Trophoblast cell (in vitro differentiated cells and primary cell): ENCODE measurements around the gene TMEM63B.

Source experiments
- DNase-seq, 2 donors: peaks; one replicate each; pipeline ENCODE4 v3.0.0-alpha.2; 2016
- H2AFZ ChIP-seq: 2 replicates; pipeline ENCODE4 v1.6.1; 2013; ENCODE audit warnings: low read length, moderate library complexity, mild to moderate bottlenecking; ENCODE audit not compliant: insufficient read depth, poor library complexity
- H2AK5ac ChIP-seq: 2 replicates; pipeline ENCODE4 v1.6.1; 2013; ENCODE audit warnings: mild to moderate bottlenecking, low read length
- H2BK120ac ChIP-seq: 2 replicates; pipeline ENCODE4 v1.6.1; 2013; ENCODE audit warnings: low read length, mild to moderate bottlenecking, moderate library complexity; ENCODE audit not compliant: insufficient read depth, poor library complexity
- H2BK12ac ChIP-seq: 2 replicates; pipeline ENCODE4 v1.6.1; 2013; ENCODE audit warnings: mild to moderate bottlenecking, low read length, moderate library complexity
- H2BK5ac ChIP-seq: 2 replicates; pipeline ENCODE4 v1.6.1; 2013; ENCODE audit warnings: low read length, low read depth, moderate library complexity, mild to moderate bottlenecking; ENCODE audit not compliant: poor library complexity
- H3K14ac ChIP-seq: 2 replicates; pipeline ENCODE4 v1.6.1; 2013; ENCODE audit warnings: mild to moderate bottlenecking, low read length
- H3K18ac ChIP-seq: 2 replicates; pipeline ENCODE4 v1.6.1; 2013; ENCODE audit warnings: mild to moderate bottlenecking, low read length
- H3K23ac ChIP-seq: 2 replicates; pipeline ENCODE4 v1.6.1; 2013; ENCODE audit warnings: low read length
- H3K27ac ChIP-seq: 2 replicates; pipeline ENCODE4 v1.5.1; 2013; ENCODE audit warnings: low read depth, mild to moderate bottlenecking, inconsistent platforms, low read length, moderate library complexity
- H3K27me3 ChIP-seq: 2 replicates; pipeline ENCODE4 v1.6.1; 2013; ENCODE audit warnings: inconsistent platforms, mild to moderate bottlenecking, low read length, moderate library complexity; ENCODE audit not compliant: insufficient read depth
- H3K36me3 ChIP-seq, 2 experiments: 1 replicate in 1 of 2; 2 replicates in 1 of 2; pipeline ENCODE4 v1.6.1; 2013; ENCODE audit warnings: low read length in 2 of 2, mild to moderate bottlenecking in 2 of 2, moderate library complexity in 1 of 2; ENCODE audit not compliant: insufficient read depth in 2 of 2, control insufficient read depth in 1 of 2
- H3K4ac ChIP-seq: 2 replicates; pipeline ENCODE4 v1.6.1; 2013; ENCODE audit warnings: low read depth, mild to moderate bottlenecking, low read length, moderate library complexity
- H3K4me1 ChIP-seq, 2 experiments: 1 replicate in 1 of 2; 2 replicates in 1 of 2; pipeline ENCODE4 v1.6.1; 2013; ENCODE audit warnings: low read length in 2 of 2, mild to moderate bottlenecking in 2 of 2, moderate library complexity in 1 of 2; ENCODE audit not compliant: insufficient read depth in 2 of 2, control insufficient read depth in 1 of 2
- H3K4me2 ChIP-seq: 2 replicates; pipeline ENCODE4 v1.6.1; 2013; ENCODE audit warnings: inconsistent platforms, mild to moderate bottlenecking, low read length, moderate library complexity
- H3K4me3 ChIP-seq: 2 replicates; pipeline ENCODE4 v1.5.1; 2013; ENCODE audit warnings: mild to moderate bottlenecking, low read depth, low read length, inconsistent platforms
- H3K79me1 ChIP-seq: one replicate; pipeline ENCODE4 v1.6.1; 2013; ENCODE audit warnings: low read length
- H3K79me2 ChIP-seq: 2 replicates; pipeline ENCODE4 v1.6.1; 2013; ENCODE audit warnings: low read length, mild to moderate bottlenecking; ENCODE audit not compliant: control insufficient read depth, insufficient read depth, poor library complexity
- H3K9ac ChIP-seq: 2 replicates; pipeline ENCODE4 v1.6.1; 2013; ENCODE audit warnings: mild to moderate bottlenecking, low read length
- H3K9me3 ChIP-seq: 2 replicates; pipeline ENCODE4 v1.6.1; 2013; ENCODE audit warnings: low read depth, mild to moderate bottlenecking, control low read depth, inconsistent platforms, low read length; ENCODE audit not compliant: insufficient read depth
- H4K12ac ChIP-seq: 2 replicates; pipeline ENCODE4 v1.6.1; 2013; ENCODE audit warnings: low read depth, mild to moderate bottlenecking, low read length, moderate library complexity
- H4K8ac ChIP-seq: 2 replicates; pipeline ENCODE4 v1.6.1; 2013; ENCODE audit warnings: low read depth, mild to moderate bottlenecking, low read length, moderate library complexity
- H4K91ac ChIP-seq: one replicate; pipeline ENCODE4 v1.6.1; 2013; ENCODE audit warnings: low read depth, mild to moderate bottlenecking, low read length, moderate library complexity
- WGBS: extraction: QIAGEN DNeasy Blood & Tissue Kit; methylation state at CpG from one replicate; pipeline ENCODE4 v1.1.7; 2013; ENCODE audit warnings: missing lambda C conversion rate; ENCODE audit not compliant: insufficient read length, insufficient coverage; ENCODE audit errors: extremely low coverage; 5-methylcytosine and 5-hydroxymethylcytosine counted together

Gene TMEM63B

GRCh38 chr6:44152533-44152932 lies 25.2 kb downstream of the TMEM63B start:
- no peak overlapping the region for H3K27ac ChIP-seq
- H3K9me3 ChIP-seq: no peaks in the 10 kb centered on the region
- no peak overlapping the region for H2AK5ac ChIP-seq
- H3K4me3 ChIP-seq: no peak overlapping the region
- no peak overlapping the region for H4K8ac ChIP-seq
- H3K27me3 ChIP-seq: no peaks in the 10 kb centered on the region
- no CpG with 5 or more reads among the region's 19 CpGs for WGBS
- H3K4me1 ChIP-seq: peaks cover 0 to 9% of the 10 kb centered on the region in 2 experiments
- no peak overlapping the region for H2BK12ac ChIP-seq
- no peaks in the 10 kb centered on the region for H3K79me2 ChIP-seq
- no peak overlapping the region for H3K4ac ChIP-seq
- no peak overlapping the region for H2BK120ac ChIP-seq
- no peak overlapping the region for H4K91ac ChIP-seq
- no peak overlapping the region for H3K23ac ChIP-seq
- H4K12ac ChIP-seq: no peak overlapping the region
- H3K9ac ChIP-seq: no peak overlapping the region
- no peaks in the 10 kb centered on the region for H3K79me1 ChIP-seq
- H3K4me2 ChIP-seq: no peak overlapping the region
- no peak overlapping the region for H3K18ac ChIP-seq
- H2BK5ac ChIP-seq: no peak overlapping the region
- no peak overlapping the region for H2AFZ ChIP-seq
- no peak for DNase-seq
- H3K14ac ChIP-seq: no peak overlapping the region
- peaks cover 31 to 40% of the 10 kb centered on the region in 2 experiments for H3K36me3 ChIP-seq

GRCh38 chr6:44154067-44154466 lies 26.7 kb downstream of the TMEM63B start:
- Histone ChIP-seq H3K4ac (no peak overlapping the region), H2AFZ (no peak overlapping the region), H2BK5ac (no peak overlapping the region), H4K91ac (no peak overlapping the region), H3K79me1 (no peaks in the 10 kb centered on the region), H3K18ac (no peak overlapping the region), H4K12ac (no peak overlapping the region), H3K4me2 (no peak overlapping the region), H4K8ac (no peak overlapping the region), H3K79me2 (no peaks in the 10 kb centered on the region), H2AK5ac (no peak overlapping the region), H2BK120ac (no peak overlapping the region), H3K4me3 (no peak overlapping the region), H3K36me3 (peaks cover 20 to 26% of the 10 kb centered on the region in 2 experiments), H3K27ac (no peak overlapping the region), H2BK12ac (no peak overlapping the region), H3K27me3 (no peaks in the 10 kb centered on the region), H3K23ac (no peak overlapping the region), H3K14ac (no peak overlapping the region), H3K4me1 (peaks cover 0 to 9% of the 10 kb centered on the region in 2 experiments), H3K9me3 (no peaks in the 10 kb centered on the region), H3K9ac (no peak overlapping the region)
- WGBS: no CpG with 5 or more reads among the region's 12 CpGs
- DNase-seq: no peak

GRCh38 chr6:44156494-44157151 lies 29.3 kb downstream of the TMEM63B start:
- Histone ChIP-seq H3K18ac (no peak overlapping the region), H3K79me1 (no peaks in the 10 kb centered on the region), H4K8ac (no peak overlapping the region), H2AK5ac (no peak overlapping the region), H3K4me3 (no peak overlapping the region), H4K91ac (no peak overlapping the region), H3K4me2 (no peak overlapping the region), H3K79me2 (no peaks in the 10 kb centered on the region), H4K12ac (no peak overlapping the region), H3K27me3 (no peaks in the 10 kb centered on the region), H3K23ac (no peak overlapping the region), H3K27ac (no peak overlapping the region), H2BK12ac (no peak overlapping the region), H3K4me1 (peaks cover 0 to 6% of the 10 kb centered on the region in 2 experiments), H3K9me3 (no peaks in the 10 kb centered on the region), H3K36me3 (peaks cover 12 to 16% of the 10 kb centered on the region in 2 experiments), H2AFZ (no peak overlapping the region), H2BK5ac (no peak overlapping the region), H3K4ac (no peak overlapping the region), H2BK120ac (no peak overlapping the region), H3K9ac (no peak overlapping the region), H3K14ac (no peak overlapping the region)
- peak in 1 of 2 donors; percentile 10 for DNase-seq
- WGBS: no CpG with 5 or more reads among the region's 9 CpGs

- Histone ChIP-seq H4K12ac (no peak overlapping the region), H4K8ac (no peak overlapping the region), H3K79me1 (no peaks in the 10 kb centered on the region), H2AFZ (no peak overlapping the region), H2AK5ac (no peak overlapping the region), H3K4me3 (no peak overlapping the region), H2BK5ac (no peak overlapping the region), H3K79me2 (no peaks in the 10 kb centered on the region), H3K9ac (no peak overlapping the region), H3K4me1 (peaks cover 0 to 5% of the 10 kb centered on the region in 2 experiments), H2BK12ac (no peak overlapping the region), H3K27me3 (no peaks in the 10 kb centered on the region), H2BK120ac (no peak overlapping the region), H3K27ac (no peak overlapping the region), H3K23ac (no peak overlapping the region), H4K91ac (no peak overlapping the region), H3K36me3 (peaks cover 12 to 16% of the 10 kb centered on the region in 2 experiments), H3K9me3 (no peaks in the 10 kb centered on the region), H3K14ac (no peak overlapping the region), H3K4ac (no peak overlapping the region), H3K4me2 (no peak overlapping the region), H3K18ac (no peak overlapping the region)
- no CpG with 5 or more reads among the region's 11 CpGs for WGBS
- no peak for DNase-seq
Observed at GRCh38 chr6:44157152-44157521, 29.8 kb downstream of the TMEM63B start.
